Measurements from ENCODE around the gene PRRC1.

The PRRC1 gene

GRCh38 chr5:127582773-127583370, 65.4 kb downstream of the PRRC1 start:
- DNase-seq, result no peak

GRCh38 chr5:127583866-127584265, 66.4 kb downstream of the PRRC1 start:
- no peak for DNase-seq

- no peak for DNase-seq
These were observed 68.2 kb downstream of the PRRC1 start for GRCh38 chr5:127585661-127586060.

- no peak for DNase-seq
These were observed 68.8 kb downstream of the PRRC1 start for GRCh38 chr5:127586066-127586770.

- no peak for DNase-seq
These were observed 69.4 kb downstream of the PRRC1 start for GRCh38 chr5:127586811-127587210.

- no peak for DNase-seq
These were observed 69.9 kb downstream of the PRRC1 start for GRCh38 chr5:127587246-127587917.

GRCh38 chr5:127588368-127588767, 70.9 kb downstream of the PRRC1 start:
- DNase-seq, result no peak

- no peak for DNase-seq
These were observed 72.0 kb downstream of the PRRC1 start for GRCh38 chr5:127589309-127590030.

GRCh38 chr5:127590156-127590722, 72.8 kb downstream of the PRRC1 start:
- DNase-seq, result no peak

- no peak for DNase-seq
These were observed 78.3 kb downstream of the PRRC1 start for GRCh38 chr5:127595484-127596368.

- DNase-seq, result no peak
These were observed 79.1 kb downstream of the PRRC1 start for GRCh38 chr5:127596501-127596900.

GRCh38 chr5:127599320-127599719, 81.9 kb downstream of the PRRC1 start:
- no peak for DNase-seq

- DNase-seq, result no peak
These were observed 82.4 kb downstream of the PRRC1 start for GRCh38 chr5:127599847-127600246.

- no peak for DNase-seq
These were observed 83.7 kb downstream of the PRRC1 start for GRCh38 chr5:127601111-127601510.

GRCh38 chr5:127601601-127602000, 84.2 kb downstream of the PRRC1 start:
- no peak for DNase-seq

- DNase-seq, result no peak
These were observed 85.0 kb downstream of the PRRC1 start for GRCh38 chr5:127602481-127602880.

GRCh38 chr5:127602896-127603844, 85.7 kb downstream of the PRRC1 start:
- no peak for DNase-seq

All from GF-D8 (cell line).